Nephron (organoid): ENCODE measurements around the gene KNCN.

ENCODE experiments used
- H3K27ac Mint-ChIP-seq, 3 experiments: 2 replicates each; pipeline ENCODE4 v1.8.0; 2020; ENCODE audit warnings: mixed read lengths in 3 of 3, mild to moderate bottlenecking in 2 of 3, moderate library complexity in 1 of 3
- H3K27me3 Mint-ChIP-seq: 2 replicates; pipeline ENCODE4 v1.8.0; 2021; ENCODE audit warnings: low read depth, mild to moderate bottlenecking, moderate library complexity, mixed read lengths
- H3K36me3 Mint-ChIP-seq: 2 replicates; pipeline ENCODE4 v1.8.0; 2020; ENCODE audit warnings: low read depth, mixed read lengths
- H3K4me1 Mint-ChIP-seq: 2 replicates; pipeline ENCODE4 v1.8.0; 2020; ENCODE audit warnings: mixed read lengths
- H3K4me3 Mint-ChIP-seq, 3 experiments: 2 replicates each; pipeline ENCODE4 v1.8.0; 2020; ENCODE audit warnings: mild to moderate bottlenecking in 3 of 3, mixed read lengths in 3 of 3, moderate library complexity in 2 of 3
- H3K9me3 Mint-ChIP-seq: 2 replicates; pipeline ENCODE4 v1.8.0; 2020; ENCODE audit warnings: mixed read lengths
- TF ChIP-seq, protein P1 (sequence below), 3 experiments: fragments of 200-600 bp; sonication (generic); IDR thresholded peaks; one replicate each; pipeline ENCODE4 v1.5.0; 2021; ENCODE audit warnings: antibody characterized with exemption in 3 of 3; ENCODE audit not compliant: unreplicated experiment in 3 of 3

KNCN gene

DNA sequence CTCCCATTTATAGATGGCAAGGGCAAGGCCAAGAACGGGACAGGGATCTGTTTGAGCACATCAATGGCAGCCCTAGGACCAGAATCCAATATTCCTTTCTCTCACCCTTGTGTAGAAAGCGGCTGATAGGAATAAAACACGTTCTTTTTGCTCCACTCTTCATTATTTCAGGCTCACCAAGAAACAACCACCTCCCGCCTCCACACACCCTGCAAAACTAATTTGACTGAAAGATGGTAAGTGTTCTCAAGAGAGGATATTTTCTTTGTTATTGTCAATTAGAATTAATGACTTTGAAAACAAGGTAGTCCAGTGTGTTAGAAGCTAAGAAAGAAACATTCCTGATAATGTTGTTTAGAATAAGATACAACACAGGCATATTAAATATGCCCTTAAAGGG, 11.9 kb upstream of the KNCN start:
- H3K4me1 Mint-ChIP-seq: no peaks in the 10 kb centered on the region
- H3K4me3 Mint-ChIP-seq: no peak overlapping the region
- H3K9me3 Mint-ChIP-seq: no peaks in the 10 kb centered on the region
- TF ChIP-seq, protein P1, sequence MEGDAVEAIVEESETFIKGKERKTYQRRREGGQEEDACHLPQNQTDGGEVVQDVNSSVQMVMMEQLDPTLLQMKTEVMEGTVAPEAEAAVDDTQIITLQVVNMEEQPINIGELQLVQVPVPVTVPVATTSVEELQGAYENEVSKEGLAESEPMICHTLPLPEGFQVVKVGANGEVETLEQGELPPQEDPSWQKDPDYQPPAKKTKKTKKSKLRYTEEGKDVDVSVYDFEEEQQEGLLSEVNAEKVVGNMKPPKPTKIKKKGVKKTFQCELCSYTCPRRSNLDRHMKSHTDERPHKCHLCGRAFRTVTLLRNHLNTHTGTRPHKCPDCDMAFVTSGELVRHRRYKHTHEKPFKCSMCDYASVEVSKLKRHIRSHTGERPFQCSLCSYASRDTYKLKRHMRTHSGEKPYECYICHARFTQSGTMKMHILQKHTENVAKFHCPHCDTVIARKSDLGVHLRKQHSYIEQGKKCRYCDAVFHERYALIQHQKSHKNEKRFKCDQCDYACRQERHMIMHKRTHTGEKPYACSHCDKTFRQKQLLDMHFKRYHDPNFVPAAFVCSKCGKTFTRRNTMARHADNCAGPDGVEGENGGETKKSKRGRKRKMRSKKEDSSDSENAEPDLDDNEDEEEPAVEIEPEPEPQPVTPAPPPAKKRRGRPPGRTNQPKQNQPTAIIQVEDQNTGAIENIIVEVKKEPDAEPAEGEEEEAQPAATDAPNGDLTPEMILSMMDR (IDR thresholded peaks at IDR 0.05; ENCODE audit: unreplicated experiment in 3 of 3): no peak
- H3K27ac Mint-ChIP-seq: no peak overlapping the region
- peaks cover 40% of the 10 kb centered on the region for H3K36me3 Mint-ChIP-seq
- peaks cover 3% of the 10 kb centered on the region for H3K27me3 Mint-ChIP-seq

DNA sequence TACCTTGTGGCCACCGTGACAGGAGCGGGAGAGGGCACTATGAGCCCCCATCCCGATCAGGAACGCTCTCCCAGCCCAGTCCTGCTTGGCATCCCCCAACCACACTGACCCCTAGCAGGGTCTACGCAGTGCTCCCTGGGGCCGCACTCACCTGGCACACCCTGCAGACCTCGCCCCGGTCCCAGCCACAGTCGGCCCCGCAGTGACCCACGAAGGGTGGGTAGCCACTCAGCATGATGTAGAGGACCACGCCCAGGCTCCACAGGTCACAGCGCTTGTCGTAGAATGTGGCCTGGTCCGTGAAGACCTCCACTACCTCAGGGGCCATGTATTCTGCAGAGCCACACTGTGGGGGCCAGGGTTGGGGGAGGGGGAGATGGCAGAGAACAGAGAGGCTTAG, 11.1 kb upstream of the KNCN start:
- Mint-ChIP-seq H3K9me3 (no peaks in the 10 kb centered on the region), H3K4me3 (no peak overlapping the region), H3K27ac (no peak overlapping the region), H3K36me3 (peaks cover 39% of the 10 kb centered on the region), H3K27me3 (peaks cover 3% of the 10 kb centered on the region), H3K4me1 (no peaks in the 10 kb centered on the region)
- TF ChIP-seq, protein P1 (IDR thresholded peaks at IDR 0.05; ENCODE audit: unreplicated experiment in 3 of 3): no peak

DNA sequence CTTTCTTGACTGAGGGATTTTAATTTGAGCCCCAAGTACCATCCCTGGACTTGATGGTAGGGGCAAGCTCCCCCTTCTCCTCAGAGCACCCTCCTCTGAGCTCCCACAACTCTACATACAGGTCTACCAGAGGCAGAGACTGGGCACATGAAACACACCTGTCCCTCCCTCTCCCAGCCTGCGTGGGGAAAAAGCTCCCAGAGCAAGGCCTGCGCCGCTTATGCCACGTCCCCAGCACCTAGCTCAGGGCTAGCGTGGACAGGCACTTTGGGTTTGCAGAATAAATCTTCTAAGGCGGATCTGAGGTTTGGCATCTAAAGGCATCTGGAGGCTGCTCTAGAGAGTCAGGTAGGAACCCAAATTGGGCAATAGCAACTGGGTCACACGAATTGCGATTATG, 7.5 kb upstream of the KNCN start:
- H3K9me3 Mint-ChIP-seq: no peaks in the 10 kb centered on the region
- TF ChIP-seq, protein P1 (IDR thresholded peaks at IDR 0.05; ENCODE audit: unreplicated experiment in 3 of 3): no peak
- peaks cover 19% of the 10 kb centered on the region for H3K36me3 Mint-ChIP-seq
- H3K27me3 Mint-ChIP-seq: peaks cover 7% of the 10 kb centered on the region
- no peak overlapping the region for H3K27ac Mint-ChIP-seq
- no peaks in the 10 kb centered on the region for H3K4me1 Mint-ChIP-seq
- H3K4me3 Mint-ChIP-seq: no peak overlapping the region

DNA sequence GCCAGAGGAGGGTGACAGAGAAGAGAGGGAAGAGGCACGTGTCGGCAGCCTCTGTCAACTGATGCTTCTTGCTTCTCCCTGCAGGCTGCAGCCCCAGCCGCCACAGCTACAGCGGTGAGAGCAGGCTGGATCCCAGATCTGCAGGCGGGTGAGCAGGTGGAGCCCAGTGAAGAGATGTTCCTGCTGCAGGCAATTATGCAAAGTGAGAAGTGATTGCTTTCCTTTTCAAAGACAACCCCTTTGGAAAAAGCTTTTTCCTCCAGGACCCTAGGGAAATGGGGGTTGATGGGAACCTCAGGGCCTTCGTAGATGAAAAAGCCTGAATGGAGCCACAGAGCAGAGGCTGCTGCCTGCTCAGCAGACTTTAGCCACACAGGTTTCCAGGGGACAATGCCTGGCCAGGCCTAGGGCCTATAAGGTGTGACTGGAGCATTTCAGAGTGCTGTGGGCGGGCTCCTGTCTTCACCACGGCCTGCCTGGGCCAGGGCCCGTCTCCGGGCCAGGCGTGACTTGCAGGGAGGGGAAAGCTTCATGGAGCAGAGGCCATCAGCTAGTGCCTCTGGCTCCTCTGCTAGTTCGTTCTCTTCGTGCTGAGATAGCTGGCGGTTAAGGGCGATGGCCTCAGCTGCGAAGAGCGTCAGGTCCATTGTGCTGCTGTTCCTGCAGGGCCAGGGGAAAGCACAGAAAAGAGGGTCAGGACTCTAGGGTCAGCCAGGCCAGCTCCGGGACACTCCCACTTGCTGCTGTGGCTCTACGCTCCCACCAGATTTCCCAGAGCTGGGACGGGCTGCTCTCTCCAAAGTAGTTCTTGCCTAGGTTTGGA, 6.9 kb upstream of the KNCN start:
- TF ChIP-seq, protein P1 (IDR thresholded peaks at IDR 0.05; ENCODE audit: unreplicated experiment in 3 of 3): no peak
- Mint-ChIP-seq H3K36me3 (peaks cover 17% of the 10 kb centered on the region), H3K27ac (no peak overlapping the region), H3K9me3 (no peaks in the 10 kb centered on the region), H3K4me3 (no peak overlapping the region), H3K27me3 (peaks cover 10% of the 10 kb centered on the region), H3K4me1 (no peaks in the 10 kb centered on the region)

DNA sequence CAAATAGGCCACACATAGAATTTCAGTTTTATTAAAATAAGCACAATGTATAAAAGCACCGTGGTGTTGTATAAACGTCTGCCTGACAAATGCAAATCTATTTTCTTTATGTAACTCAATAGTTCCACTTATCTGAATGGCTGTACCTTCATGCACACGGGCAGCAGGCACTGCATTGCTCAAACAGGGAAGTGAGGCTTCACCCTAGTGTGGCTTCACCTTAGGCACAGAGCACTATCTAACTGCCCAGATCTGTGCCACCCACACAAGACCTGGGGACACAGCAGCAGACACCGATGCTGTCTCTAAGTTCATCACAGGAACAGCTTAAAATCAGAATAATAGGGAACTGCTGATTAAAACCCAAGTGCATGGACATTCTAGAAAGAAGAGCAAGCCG, 6.0 kb upstream of the KNCN start:
- TF ChIP-seq, protein P1 (IDR thresholded peaks at IDR 0.05; ENCODE audit: unreplicated experiment in 3 of 3): no peak
- Mint-ChIP-seq H3K27me3 (peaks cover 18% of the 10 kb centered on the region), H3K27ac (no peak overlapping the region), H3K9me3 (no peaks in the 10 kb centered on the region), H3K4me3 (no peak overlapping the region), H3K36me3 (peaks cover 9% of the 10 kb centered on the region), H3K4me1 (no peaks in the 10 kb centered on the region)

DNA sequence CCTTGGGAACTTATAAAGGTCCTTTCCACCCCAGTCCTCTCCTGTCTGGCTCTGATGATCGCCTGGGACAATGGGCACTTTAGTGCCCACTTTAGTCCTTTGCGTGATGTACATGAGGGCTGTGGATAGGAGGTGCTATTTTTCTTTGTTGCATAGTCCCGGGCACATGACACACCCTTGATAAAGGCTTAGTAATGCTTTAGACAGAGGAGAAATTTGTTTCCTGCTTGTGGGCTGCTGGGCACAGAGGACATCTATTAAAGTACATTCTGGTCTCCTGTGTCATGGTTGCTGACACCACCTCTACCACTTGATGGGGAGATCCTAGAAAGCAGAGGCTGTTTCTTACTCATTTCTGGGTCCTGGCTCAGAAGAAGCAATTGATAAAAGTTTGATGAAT, 5.4 kb upstream of the KNCN start:
- peaks cover 7% of the 10 kb centered on the region for H3K36me3 Mint-ChIP-seq
- no peaks in the 10 kb centered on the region for H3K4me1 Mint-ChIP-seq
- H3K27me3 Mint-ChIP-seq: peaks cover 19% of the 10 kb centered on the region
- H3K27ac Mint-ChIP-seq: no peak overlapping the region
- TF ChIP-seq, protein P1 (IDR thresholded peaks at IDR 0.05; ENCODE audit: unreplicated experiment in 3 of 3): no peak
- H3K4me3 Mint-ChIP-seq: no peak overlapping the region
- H3K9me3 Mint-ChIP-seq: no peaks in the 10 kb centered on the region
